ENCODE data around the gene MTCP1.

MTCP1 gene

DNA sequence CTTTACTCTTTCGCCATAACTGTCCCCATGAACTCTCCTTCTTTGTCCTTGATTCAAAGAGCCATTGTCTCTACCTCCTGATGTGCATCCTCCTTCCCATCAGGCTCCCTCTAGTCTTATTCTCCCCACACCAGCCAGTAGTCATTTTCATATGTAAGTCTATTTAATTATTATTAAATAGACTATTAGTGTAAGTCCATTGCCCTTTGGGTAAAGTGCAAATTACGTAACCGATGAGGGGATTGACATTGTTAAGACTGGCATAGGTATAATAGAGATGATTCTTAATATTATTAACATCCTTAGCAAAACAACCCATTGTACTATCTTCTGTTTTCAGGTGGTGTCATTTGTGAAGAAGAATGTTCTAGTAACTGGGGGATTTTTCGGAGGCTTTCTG lies 16.7 kb downstream of the MTCP1 start:
- in situ Hi-C loops (cut with MboI; ENCODE audit: low sequenced_read_pairs): no loop called here

DNA sequence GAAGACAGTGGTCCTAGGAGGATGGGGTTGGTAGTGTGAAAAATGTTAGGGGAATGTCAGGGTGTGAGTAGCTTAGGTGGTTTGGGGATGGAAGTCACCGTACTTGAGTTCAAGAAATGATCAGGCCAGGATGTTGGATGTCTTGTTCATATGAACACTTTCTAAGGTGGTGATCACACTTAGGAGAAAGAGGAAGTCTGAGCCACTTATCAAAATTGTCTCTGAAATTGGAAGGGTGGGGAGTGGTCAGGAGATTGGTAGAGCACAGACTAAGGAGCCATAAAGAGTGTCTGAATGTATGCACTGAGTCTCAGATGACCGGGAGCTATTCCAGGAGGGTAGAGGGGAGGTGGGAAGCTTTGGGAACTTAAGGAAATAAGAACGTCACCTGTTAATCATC lies 17.3 kb downstream of the MTCP1 start:
- in situ Hi-C loops (cut with MboI; ENCODE audit: low sequenced_read_pairs): no loop called here

DNA sequence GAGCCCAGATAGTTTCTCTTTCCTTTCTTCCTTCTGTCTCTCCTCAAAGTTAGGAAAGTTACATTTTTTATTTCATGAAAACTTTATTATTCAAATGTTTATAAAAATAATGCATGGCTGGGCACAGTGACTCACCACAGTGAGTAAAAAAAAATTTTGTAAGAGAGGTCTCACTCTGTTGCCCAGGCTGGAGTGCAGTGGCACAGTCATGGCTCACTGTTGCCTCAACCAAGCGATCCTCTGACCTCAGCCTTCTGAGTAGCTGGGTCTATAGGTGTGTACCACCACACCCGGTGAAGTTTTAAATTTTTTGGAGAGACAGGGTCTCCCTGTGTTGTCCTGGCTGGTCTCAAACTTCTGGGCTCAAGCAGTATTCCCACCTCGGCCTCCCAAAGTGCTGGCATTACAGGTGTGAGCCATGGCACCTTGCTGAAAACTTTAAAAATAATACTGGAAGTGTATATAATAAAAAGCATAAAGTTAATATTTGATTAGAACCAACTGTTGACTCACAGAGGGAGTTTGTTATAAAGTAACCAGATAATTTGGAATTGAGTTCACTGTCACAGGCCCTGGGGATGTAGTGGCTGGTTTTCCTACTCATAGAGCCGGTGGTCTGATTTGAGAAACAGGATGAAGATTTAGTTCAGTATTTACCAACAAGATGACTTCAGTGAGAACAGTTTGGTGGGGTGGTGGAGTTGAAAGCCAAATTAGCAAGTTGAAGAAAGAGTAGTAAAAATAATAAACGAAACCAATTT lies 18.0 kb downstream of the MTCP1 start:
- in situ Hi-C loops (cut with MboI; ENCODE audit: low sequenced_read_pairs): no loop called here

DNA sequence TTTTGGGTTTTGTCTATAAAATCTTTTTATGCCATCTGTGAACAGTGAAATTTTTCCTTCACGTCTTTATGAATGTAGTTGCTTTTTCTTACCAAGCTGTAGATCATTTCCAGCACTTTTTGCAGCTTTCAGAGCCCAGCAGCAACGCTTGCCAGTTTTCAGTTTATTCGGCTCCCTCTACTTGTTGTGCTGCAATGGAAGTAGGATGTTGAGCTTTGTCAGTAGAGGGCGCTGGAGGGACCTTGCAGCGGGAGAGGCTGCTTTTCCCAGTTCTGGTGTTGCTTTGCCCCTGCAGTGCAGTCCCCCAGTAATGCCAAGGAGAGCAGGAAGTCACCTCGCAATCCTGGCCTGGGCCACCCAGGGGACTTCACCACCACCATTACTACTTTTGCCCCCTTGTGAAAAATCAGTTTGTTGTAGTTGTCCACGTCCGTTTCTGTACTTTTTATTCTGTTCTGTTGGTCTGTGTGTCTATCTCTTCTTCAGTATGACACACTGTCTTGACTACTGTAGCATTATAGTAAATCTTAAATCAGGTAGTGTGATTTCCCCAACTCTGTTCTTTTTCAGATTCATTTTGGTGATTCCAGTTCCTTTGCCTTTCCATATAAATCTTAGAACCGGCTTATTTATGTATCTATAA lies 21.8 kb downstream of the MTCP1 start:
- in situ Hi-C loops (cut with MboI; ENCODE audit: low sequenced_read_pairs): no loop called here

DNA sequence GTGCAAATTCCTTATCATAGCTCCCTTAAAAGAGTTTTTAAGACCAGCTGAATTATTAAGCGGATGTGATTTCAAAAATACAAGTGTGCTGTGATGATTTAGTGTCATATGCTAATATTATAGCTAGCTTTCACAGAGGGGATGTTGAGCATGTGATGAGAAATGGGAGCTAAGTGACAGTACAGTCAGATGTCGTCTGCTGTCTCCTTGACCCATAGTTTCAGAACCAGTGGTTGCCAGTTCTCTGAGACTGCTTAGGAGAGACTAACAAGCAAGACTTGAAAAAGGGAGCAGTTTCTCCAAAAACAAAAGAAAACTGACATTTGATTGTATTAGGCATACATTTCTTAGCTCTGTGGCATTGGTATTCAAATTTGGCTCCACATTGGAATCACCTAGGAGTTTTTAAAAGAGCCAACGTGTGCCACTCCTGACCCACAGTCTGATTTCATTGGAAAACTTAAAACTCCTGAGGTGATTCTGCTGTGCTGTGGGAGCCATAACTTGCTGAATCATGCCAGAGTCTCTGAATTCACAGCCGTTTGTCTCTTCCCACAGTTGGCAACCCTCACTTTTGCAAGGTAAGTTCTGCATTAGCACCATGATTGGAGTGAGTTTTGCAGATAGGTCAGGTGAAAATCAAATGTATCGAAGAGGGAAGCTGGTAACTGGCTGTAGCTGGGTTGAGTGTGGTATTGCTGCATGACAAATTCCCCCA lies 24.0 kb downstream of the MTCP1 start:
- in situ Hi-C loops (cut with MboI; ENCODE audit: low sequenced_read_pairs): no loop called here

DNA sequence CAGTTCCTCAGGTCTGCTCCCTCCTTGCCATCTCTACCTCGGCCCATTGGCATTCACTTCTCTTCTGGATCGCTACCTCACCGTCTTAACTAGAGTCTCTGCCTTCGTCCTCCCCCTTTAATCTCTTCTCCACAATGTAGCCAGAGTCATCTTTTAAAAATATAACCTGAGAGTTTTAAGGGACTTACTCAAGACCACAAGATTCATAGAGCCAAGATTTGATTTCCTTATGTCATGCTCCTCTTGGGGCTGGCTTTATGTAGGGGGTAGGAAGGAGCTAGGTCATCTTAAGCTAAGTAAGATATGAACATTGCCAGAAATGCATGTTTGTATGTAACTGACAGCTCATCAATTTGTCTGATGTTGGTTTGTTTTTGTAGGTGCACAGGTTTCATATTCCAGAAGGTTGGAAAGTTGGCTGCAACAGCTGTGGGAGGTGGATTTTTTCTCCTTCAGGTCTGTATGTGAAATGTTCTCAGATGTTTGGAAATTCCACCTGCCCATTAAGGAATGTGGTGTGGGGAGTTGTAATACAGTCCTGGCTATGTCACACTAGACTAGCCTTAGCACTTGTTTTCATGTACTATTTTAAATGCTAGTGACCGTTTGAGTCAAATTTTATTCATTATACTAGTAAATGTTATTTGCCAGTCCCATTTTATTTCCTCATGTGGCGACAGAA lies 24.7 kb downstream of the MTCP1 start:
- in situ Hi-C loops (cut with MboI; ENCODE audit: low sequenced_read_pairs): no loop called here

DNA sequence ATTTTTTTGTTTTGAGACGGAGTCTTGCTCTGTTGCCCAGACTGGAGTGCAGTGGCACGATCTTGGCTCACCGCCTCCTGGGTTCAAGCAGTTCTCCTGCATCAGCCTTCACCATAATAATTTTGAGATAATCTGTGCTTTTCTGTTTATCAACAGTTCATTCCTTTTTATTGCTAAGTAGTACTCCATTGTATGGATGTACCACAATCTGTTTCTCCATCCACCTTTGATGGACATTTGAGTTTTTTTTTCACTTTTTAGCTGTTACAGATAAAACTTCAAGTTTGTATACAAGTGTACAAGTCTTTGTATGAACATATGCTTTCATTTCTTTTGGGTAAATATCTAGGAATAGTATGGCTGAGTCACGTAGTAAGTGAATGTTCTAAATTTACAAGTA lies 35.2 kb downstream of the MTCP1 start:
- in situ Hi-C loops (cut with MboI; ENCODE audit: low sequenced_read_pairs): no loop called here

DNA sequence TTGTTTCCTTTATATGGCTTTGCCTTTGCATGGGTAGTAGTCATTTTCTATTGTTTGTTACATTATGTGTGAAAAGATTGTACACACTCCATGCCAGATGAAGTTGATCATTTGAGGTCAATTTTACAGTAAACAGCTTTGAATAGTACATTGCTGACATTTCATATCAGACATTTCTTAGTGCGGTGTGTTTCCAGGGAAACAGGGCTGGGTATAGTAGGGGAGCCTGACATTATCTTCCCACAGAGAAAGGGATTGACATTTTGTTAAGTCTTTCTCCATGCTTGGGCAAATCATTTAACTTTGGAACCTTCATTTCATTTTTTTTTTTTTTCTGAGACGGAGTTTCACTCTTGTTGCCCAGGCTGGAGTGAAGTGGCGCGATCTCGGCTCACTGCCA lies 39.3 kb downstream of the MTCP1 start:
- in situ Hi-C loops (cut with MboI; ENCODE audit: low sequenced_read_pairs): no loop called here

DNA sequence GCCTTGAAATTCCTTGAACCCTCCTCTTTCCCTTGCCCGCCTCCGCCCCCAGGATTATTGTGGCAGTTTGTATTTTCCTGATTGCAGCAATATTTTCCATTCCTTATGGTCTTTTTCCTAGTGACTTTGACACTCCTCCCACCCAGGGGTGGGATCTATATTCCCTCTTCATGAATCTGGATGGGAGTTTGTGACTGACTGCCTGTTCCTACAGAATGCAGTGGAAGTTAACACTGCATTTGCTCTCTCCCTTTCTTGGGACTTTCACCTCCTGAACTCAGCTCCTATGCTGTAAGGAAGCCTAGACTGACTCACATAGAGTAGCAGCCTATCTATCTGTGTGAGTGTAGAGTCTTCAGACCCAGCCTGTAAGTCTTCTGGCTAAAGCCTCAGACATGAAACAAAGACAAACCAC lies 42.1 kb downstream of the MTCP1 start:
- in situ Hi-C loops (cut with MboI; ENCODE audit: low sequenced_read_pairs): no loop called here

DNA sequence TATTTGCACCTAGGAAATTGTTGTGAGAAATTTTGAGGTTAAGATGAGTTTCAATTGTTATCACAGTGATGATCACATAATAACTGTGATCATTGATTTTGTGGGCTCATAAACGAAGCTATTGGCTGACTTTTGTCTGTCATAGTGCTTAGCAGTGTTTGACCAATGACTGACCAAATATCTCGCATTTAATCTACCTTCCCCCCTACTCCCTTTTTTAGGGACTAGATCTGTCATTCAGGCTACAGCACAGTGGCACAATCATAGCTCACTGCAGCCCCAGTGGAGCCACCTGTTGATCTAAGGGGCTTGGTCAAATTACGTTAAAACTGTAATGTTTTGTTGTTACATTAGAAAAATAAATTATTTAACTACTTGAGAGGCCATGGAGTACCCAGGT lies 42.8 kb downstream of the MTCP1 start:
- in situ Hi-C loops (cut with MboI; ENCODE audit: low sequenced_read_pairs): no loop called here

DNA sequence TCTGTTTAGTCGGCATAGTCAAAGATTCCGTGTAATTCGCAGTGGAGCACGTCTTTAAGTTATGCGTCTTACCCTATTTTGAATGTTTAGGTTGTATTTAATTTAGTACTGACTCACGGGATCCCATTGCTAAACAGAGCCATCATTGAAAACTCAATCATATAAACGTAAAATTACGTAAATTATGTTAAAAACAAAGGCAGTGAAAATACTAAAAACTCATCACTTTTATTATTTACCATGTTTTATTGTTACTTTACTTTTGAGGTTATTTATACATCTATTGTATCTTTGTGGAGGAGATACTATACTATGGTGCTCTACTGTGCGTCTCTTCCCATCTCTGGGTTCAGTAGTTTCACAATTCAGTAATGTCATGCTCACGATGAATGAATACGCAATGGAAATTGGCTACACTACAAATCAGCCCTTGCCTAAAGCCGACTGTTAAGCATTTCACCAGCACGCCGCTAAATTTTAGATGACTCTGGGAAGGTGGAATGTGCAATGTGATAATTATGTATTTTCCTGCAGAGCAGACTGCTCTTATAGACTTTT lies 43.3 kb downstream of the MTCP1 start:
- in situ Hi-C loops (cut with MboI; ENCODE audit: low sequenced_read_pairs): no loop called here

DNA sequence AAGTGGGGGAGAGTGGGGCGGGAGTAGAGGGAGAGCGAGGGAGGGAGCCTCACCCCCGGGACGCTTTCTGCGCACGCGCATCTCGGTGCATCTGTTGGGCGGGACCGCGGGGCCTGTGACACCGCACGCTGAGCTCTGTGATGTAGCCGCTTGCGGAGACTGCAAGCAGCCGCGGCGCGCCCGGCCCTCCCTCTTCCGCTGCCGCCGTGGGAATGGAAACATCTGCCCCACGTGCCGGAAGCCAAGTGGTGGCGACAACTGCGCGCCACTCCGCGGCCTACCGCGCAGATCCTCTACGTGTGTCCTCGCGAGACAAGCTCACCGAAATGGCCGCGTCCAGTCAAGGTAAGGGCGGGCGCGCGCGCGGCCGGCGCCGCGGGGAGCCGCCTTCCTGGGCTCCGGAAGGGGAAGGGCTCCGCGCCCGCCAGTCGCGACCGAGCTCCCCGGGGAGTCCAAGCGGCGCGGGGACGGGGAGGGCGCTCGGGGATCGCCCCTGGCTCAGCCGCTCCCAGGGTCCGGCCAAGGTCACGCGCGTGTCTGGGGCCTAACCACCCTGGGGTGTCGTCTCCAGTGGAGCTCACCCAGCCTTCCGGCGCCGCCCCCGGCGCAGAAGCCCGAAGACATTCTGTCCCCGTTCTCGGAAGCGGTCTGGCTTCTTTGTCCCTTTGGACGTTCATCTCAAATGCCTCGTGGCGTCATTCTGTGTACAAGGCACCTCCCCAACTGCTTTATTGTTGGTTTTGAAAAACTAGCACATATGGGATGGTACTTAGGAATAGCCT lies 44.0 kb downstream of the MTCP1 start, which contains the start of gene FUNDC2:
Gene FUNDC2, plus strand, starts transcription at position 118 of the 782 bp plus-strand sequence. Its CDS starts 95 bp downstream, at position 213.
- in situ Hi-C loops (cut with MboI; ENCODE audit: low sequenced_read_pairs): no loop called here

DNA sequence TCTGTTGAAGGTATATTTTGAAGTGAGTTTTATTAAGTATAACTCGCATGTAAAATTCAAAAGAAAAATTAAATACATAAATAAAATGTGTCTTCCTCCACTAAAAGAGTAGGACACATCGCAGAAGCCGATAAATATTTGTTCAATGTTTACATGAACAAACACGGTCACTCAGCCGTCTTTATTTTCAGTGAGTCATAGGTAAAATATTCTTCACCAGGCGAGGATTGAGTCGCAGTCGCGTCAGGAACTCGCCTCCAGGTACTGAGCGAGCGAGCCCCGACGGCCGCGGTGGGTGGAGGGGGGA lies 44.6 kb downstream of the MTCP1 start:
- in situ Hi-C loops (cut with MboI; ENCODE audit: low sequenced_read_pairs): no loop called here

DNA sequence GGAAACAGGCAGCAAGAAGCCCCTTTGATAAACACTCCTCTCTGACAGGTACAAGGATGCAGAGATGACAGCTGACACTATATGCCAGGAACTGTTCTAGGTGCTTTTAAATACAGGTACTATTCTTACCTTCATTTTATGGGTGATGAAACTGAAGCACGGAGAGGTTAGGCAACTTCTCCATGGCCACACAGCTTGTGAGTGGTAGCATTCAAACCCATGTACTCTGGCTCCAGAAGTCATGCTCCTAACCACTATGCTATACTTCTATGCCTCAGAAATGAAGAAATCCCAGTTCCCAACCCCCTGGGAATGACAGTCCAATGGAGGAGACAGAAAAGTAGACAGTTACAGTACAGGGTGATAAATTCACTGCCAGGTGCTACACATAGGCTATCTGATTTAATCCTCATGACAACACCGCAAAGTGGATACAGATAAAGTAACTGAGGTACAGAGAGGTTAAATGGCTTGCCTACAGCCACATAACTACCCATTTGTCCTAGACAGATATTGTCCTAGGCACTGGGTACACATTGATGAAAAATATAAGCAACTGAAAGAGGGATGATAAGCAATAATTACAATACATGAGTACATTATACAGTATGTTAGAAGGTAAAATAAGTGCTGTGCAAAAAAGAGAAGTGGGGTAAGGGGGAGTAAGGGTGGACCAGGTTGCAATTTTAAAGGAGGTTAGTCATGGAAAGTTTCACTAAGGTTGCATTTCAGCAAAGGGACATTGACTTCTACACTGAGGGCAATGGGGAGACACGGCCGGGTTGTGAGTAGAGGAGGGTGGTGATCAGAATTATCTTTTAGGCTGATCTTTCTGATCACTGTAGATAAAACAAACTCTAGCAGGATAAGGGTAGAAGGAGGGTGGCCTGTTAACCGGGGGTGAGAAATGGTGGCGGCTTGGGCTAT lies 46.8 kb downstream of the MTCP1 start:
- in situ Hi-C loops (cut with MboI; ENCODE audit: low sequenced_read_pairs): no loop called here

DNA sequence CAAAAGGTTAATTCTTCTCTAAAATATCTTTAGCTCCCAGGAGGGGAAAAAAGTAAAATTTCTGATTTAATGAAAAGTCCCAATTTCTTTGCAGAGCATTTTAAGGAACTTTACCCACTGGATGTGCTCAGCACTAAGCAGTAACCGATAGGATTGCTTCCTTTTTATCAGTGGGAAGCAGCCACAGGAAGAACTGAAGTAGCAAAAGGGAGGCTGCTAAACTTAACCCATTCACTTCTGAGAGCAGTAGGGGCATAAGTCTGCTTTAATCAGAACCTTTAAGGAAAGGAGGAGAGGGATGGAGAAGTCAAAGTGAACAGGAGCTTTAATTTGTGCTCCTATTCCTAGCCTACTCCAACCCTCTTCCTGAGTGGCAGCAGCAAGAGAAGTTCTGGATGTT lies 48.4 kb downstream of the MTCP1 start, which contains the start of gene F8:
Gene F8, minus strand, starts transcription at position 139 of the 400 bp plus-strand sequence. CDS start 171 bp downstream, outside the sequence.
- in situ Hi-C loops (cut with MboI; ENCODE audit: low sequenced_read_pairs): no loop called here

DNA sequence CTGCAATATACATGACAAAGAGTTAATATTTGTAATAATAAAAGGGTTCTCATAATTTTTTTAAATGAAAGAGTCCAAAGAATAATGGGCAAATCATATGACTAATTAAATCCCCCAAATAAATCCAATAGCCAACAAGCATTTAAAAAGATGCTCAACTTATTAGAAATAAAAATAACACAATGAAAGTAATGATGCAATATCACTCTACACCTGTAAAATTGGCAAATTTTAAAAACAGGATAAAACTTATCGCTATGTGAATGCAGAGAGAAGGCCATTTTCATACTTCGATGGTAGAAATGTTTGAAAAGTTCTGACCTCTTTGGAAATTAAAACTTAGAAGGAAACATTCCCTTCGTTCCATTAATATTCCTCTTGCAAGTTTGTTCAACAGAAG lies 50.3 kb downstream of the MTCP1 start:
- in situ Hi-C loops (cut with MboI; ENCODE audit: low sequenced_read_pairs): no loop called here

Data from hTERT RPE-1 (cell line).